ENCODE measurements around the gene MYO15B.
"Not testable (repeated sequence)": the region's sequence is repeated elsewhere in the genome, so short reads cannot be mapped to it uniquely, and the experiment has no call there.

MYO15B gene

DNA sequence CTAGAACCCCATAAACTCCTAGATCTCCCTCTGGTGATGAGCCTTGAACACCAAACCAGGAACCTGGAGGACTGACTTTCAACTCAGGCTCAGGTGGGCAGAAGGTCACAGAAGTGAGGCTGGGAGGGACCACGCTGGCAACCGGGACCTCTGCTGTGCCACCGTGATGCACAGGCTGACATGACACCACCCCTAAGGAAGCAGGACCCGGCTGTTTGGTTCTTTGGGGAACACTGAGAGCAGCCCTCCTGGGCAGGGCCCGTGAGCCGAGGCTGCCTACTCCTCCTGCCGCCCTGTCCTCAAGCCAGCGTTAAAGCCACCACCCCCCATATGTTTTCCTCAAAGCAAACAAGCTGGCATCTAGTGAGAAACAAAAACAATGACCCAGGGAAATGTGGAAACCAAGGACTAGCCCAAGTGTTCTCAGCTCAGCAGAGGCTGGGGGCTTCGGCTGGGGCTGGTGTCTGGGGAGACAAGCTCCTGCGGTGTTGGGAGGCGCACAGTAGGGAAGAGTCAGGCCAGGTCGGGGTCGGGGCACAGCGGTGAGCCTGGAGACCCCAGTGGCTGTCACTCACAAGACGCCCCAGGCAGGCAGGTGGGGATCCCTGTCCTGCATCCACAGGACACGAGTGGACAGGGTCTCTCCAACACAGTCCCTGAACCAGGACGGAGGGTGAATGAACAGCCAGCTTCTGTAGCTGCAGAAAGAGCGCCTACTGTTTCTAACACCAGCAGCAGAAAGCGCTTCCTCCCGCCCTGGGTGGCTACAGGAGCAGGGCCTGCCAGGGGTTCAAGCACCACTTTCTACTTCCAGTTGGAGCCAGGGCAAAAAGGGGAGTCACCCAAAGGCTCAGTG lies 47.4 kb downstream of the MYO15B start:
- H3K9me3 Mint-ChIP-seq = no peaks in the 10 kb centered on the region
- peaks cover 5% of the 10 kb centered on the region for H3K27me3 Mint-ChIP-seq
- intact Hi-C loops (cut with micrococcal nuclease) = no loop called here
- H3K27ac Mint-ChIP-seq = no peak overlapping the region
- H3K4me3 Mint-ChIP-seq = no peak overlapping the region
- H3K36me3 Mint-ChIP-seq (ENCODE audit: low read depth) = peaks cover 53% of the 10 kb centered on the region
- H3K4me1 Mint-ChIP-seq (ENCODE audit: low read depth) = peaks cover 14% of the 10 kb centered on the region

DNA sequence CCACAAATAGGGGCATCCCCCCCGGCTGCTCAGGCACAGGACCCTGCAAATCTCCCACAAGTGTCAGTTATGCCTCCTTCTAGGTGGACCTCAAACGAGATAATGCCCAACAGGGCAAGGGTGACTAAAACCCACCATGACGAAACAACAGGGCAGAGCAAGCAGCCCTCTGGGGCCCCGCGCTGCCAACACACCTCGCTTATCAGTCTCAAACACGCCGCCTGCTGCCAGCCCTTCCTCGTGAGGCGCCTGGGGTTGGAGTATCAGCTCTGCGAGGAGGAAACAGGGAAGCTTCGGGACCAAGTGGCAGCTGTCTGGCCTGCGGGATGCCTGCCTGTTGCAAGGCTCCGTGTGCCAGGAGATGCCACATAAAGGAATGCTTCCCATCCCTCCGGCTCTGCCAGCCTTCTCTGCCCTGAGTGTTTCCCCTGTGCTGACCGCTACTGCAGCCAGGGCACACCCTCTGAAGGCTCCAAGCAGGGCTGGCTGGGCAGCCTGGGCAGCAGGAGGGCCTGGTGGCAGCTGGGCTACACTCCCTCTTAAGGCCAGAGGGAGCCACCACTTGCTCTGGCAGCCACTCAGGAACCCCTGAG lies 48.1 kb downstream of the MYO15B start:
- Mint-ChIP-seq H3K27me3 (peaks cover 5% of the 10 kb centered on the region), H3K9me3 (no peaks in the 10 kb centered on the region), H3K36me3 (ENCODE audit: low read depth) (peaks cover 53% of the 10 kb centered on the region), H3K27ac (no peak overlapping the region), H3K4me3 (no peak overlapping the region), H3K4me1 (ENCODE audit: low read depth) (peaks cover 14% of the 10 kb centered on the region)
- intact Hi-C loops (cut with micrococcal nuclease) = no loop called here

DNA sequence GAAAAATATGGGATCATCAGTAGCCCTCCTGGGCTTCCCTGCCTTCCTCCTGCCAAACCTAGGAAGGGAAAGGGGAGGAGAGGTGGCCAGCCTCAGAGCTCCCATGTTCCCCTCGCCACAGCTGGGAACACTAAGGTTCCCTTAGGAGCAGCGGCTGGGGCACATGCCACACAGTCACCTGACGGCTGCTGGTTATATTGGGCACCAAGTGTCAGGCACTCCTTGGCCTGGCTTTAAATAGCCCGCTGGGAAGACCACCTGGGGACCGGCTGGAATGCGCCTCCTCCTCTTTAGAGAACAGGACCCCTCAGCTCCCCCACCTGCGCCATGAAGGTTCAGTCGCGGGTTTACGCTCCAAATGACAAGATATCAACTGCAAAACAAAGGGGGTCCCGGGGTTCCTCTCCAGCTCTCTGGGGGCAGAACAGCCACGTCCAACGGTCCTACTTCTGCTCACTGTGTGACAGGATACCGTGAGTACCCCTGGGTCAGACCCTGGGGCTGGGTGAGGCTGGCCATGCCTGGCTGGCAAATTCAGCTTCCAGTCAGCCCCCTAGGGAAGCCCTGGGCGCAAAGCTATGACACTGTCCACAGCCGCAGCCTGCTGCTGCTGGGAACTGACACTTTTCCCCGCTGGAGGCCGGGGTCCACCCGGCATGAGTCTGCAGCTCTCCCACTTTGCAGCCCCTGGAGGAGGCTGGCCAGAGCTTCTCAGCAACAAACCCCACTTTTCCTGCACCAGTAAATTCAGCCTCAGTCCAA lies 49.0 kb downstream of the MYO15B start:
- Mint-ChIP-seq H3K27me3 (peaks cover 5% of the 10 kb centered on the region), H3K4me3 (no peak overlapping the region), H3K9me3 (no peaks in the 10 kb centered on the region), H3K4me1 (ENCODE audit: low read depth) (peaks cover 14% of the 10 kb centered on the region), H3K36me3 (ENCODE audit: low read depth) (peaks cover 49% of the 10 kb centered on the region), H3K27ac (no peak overlapping the region)
- intact Hi-C loops (cut with micrococcal nuclease) = no loop called here

DNA sequence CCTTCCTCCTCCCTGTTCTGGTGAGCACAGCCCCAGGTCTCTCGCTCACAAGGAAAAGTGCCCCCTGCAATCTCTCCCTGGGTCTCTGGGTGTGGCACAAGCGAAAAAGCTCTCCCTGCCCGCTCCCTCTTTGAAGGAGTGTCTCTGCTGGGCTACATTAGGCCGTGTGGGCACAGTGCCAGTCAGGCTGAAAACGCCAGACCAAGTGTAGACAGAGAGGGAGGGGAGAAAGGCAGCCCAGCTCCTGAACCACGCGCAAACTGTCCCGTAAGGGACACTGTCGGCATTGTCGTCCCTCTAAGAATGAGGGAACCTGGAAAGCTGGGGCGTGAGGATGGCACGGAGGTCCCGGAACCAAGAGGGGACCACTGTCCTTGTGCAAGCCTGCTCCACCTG lies 49.5 kb downstream of the MYO15B start:
- H3K27ac Mint-ChIP-seq = no peak overlapping the region
- peaks cover 54% of the 10 kb centered on the region for H3K36me3 Mint-ChIP-seq (ENCODE audit: low read depth)
- intact Hi-C loops (cut with micrococcal nuclease) = no loop called here
- H3K27me3 Mint-ChIP-seq = peaks cover 5% of the 10 kb centered on the region
- H3K4me1 Mint-ChIP-seq (ENCODE audit: low read depth) = peaks cover 17% of the 10 kb centered on the region
- H3K4me3 Mint-ChIP-seq = no peak overlapping the region
- H3K9me3 Mint-ChIP-seq = no peaks in the 10 kb centered on the region

DNA sequence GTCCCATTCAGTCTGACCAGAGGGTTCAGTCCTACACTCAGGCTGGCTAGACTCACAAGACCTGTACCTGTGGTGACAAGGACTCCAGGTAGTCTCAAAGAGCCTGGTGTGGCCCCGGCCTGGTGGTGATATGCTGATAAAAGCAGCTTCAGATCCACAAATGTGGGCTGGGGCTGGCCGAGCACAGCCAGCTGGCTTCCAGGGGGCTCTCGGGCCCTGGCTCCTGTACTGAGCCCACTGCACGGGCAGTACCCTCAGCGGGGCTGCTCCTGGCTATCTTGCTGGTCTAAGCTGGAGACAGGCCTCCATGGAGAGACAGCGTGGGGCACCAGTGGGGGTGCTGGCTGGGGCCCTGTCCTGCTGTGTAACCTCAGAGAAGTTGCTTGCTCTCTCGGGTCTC lies 50.0 kb downstream of the MYO15B start:
- Mint-ChIP-seq H3K4me3 (no peak overlapping the region), H3K9me3 (no peaks in the 10 kb centered on the region), H3K27ac (no peak overlapping the region), H3K27me3 (peaks cover 5% of the 10 kb centered on the region), H3K4me1 (ENCODE audit: low read depth) (peaks cover 21% of the 10 kb centered on the region), H3K36me3 (ENCODE audit: low read depth) (peaks cover 55% of the 10 kb centered on the region)
- intact Hi-C loops (cut with micrococcal nuclease) = no loop called here

DNA sequence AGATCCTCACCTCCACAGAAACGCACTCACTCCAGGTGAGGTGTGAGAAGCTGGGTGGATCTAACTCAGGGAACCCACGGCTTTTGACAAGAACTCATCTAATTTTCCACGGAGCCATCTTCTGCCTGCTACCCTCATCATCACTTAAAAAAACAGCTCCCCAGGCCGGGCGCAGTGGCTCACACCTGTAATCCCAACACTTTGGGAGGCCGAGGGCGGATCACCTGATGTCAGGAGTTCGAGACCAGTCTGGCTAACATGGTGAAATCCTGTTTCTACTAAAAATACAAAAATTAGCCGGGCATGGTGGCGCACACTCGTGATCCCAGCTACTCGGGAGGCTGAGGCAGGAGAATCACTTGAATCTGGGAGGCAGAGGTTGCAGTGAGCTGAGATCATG lies 50.4 kb downstream of the MYO15B start:
- H3K4me3 Mint-ChIP-seq; H3K27ac Mint-ChIP-seq; intact Hi-C loops (cut with micrococcal nuclease); H3K27me3 Mint-ChIP-seq; H3K9me3 Mint-ChIP-seq: not testable (repeated sequence)
- Mint-ChIP-seq H3K4me1 (ENCODE audit: low read depth) (peaks cover 24% of the 10 kb centered on the region), H3K36me3 (ENCODE audit: low read depth) (peaks cover 55% of the 10 kb centered on the region)

DNA sequence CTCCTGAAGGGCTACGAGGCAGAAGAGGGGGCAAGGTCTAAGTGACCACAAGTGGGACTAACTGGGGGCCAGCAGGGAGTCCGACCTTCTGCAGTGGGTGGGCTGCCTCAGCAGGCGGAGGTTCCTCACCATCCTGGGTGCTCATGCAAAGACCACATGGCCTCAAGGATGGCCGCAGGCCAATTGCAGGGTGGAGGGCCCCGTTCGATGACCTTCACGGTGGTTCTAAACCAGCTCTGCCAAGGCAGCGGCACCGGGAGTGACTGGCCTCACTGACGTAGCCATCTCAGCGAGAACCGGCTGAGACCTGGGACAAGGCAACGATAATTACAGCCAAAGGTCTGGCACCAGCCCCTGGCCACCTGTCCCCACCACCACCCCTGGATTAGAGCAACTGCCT lies 51.3 kb downstream of the MYO15B start:
- Mint-ChIP-seq H3K9me3 (no peaks in the 10 kb centered on the region), H3K27ac (no peak overlapping the region), H3K36me3 (ENCODE audit: low read depth) (peaks cover 64% of the 10 kb centered on the region), H3K4me1 (ENCODE audit: low read depth) (peaks cover 15% of the 10 kb centered on the region), H3K27me3 (peaks cover 4% of the 10 kb centered on the region), H3K4me3 (no peak overlapping the region)
- intact Hi-C loops (cut with micrococcal nuclease) = no loop called here

DNA sequence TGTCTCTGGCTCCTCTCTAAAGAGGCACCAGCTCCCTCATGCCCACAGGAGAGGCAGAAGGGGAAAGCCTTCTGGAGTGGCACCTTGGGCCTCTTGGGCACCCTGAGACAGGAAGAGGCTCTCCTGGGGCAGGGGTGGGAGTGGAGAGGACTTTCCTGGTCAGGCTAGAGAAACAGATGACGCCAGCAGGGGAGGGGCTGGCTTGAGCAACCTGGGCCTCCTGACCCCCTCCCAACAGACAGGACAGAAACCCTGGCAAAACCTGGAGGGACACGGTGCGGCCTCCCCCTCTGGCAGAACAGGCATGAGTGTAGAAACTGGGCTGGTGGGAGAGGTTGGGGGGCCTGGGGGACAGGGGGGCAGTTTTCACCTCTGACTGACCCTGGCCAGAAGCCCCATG lies 51.7 kb downstream of the MYO15B start:
- intact Hi-C loops (cut with micrococcal nuclease) = no loop called here
- peaks cover 66% of the 10 kb centered on the region for H3K36me3 Mint-ChIP-seq (ENCODE audit: low read depth)
- peaks cover 1% of the 10 kb centered on the region for H3K27me3 Mint-ChIP-seq
- H3K9me3 Mint-ChIP-seq = no peaks in the 10 kb centered on the region
- peaks cover 12% of the 10 kb centered on the region for H3K4me1 Mint-ChIP-seq (ENCODE audit: low read depth)
- H3K4me3 Mint-ChIP-seq = no peak overlapping the region
- no peak overlapping the region for H3K27ac Mint-ChIP-seq

DNA sequence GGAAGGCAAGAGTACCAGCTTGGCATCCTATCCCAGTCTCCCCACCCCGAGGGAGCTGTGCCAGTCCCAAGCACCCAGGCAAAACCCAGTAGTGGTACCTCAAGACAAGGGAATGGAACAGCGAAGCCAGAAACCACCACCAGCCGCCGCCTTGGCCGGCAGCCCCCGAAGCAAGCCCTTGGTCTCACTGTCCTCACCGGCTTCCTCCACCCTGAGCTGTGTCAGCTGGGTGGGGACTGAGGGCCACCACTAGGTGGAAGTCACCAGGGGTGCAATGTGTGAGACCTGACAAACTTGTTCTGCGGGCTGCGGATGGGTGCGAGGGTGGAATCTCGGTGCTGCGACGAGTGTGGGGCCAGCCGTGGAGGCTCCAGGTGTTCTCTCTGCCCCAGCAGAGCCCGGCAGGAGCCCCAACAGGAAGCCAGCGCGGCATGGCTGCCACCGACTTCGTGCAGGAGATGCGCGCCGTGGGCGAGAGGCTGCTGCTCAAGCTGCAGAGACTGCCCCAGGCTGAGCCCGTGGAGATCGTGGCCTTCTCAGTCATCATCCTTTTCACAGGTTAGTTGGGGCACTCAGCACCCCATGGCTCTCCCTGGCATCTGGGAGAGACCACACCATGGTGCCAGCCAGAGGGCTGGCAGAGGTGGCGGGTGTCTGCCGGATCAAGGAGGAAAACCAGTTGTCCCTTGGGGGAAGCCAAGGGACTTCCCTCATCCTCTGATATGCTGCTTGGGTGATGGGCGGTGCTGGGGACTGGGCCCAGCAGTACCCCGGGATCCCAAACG lies 52.4 kb downstream of the MYO15B start:
- no peak overlapping the region for H3K4me3 Mint-ChIP-seq
- intact Hi-C loops (cut with micrococcal nuclease) = no loop called here
- peaks cover 66% of the 10 kb centered on the region for H3K36me3 Mint-ChIP-seq (ENCODE audit: low read depth)
- peaks cover 12% of the 10 kb centered on the region for H3K4me1 Mint-ChIP-seq (ENCODE audit: low read depth)
- H3K27me3 Mint-ChIP-seq = peaks cover 1% of the 10 kb centered on the region
- no peak overlapping the region for H3K27ac Mint-ChIP-seq
- no peaks in the 10 kb centered on the region for H3K9me3 Mint-ChIP-seq

DNA sequence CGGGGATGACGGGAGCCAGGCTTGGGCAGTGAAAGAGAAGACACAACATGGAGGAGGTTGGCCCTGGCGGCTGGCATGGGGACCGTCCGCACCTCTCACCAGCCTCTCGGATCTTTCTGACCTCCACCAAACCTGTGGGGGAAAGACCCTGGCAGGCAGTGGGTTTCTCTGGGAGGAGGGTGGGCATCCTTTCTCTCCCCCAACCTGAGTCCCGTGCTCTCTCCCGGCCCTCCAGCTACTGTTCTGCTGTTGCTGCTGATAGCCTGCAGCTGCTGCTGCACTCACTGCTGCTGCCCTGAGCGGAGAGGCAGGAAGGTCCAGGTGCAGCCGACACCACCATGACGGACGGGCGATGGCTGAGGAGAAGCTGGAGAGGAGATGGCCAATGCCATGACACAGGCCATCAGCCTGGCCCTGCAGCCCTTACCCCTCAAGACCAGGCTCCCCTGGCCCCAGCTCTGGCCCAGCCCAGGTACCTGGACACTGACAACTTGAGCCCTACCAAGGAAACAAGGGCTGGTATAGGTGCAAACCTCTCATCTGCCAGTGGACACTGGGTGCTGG lies 53.0 kb downstream of the MYO15B start:
- intact Hi-C loops (cut with micrococcal nuclease) = no loop called here
- Mint-ChIP-seq H3K27ac (no peak overlapping the region), H3K9me3 (no peaks in the 10 kb centered on the region), H3K27me3 (peaks cover 1% of the 10 kb centered on the region), H3K4me3 (no peak overlapping the region), H3K36me3 (ENCODE audit: low read depth) (peaks cover 66% of the 10 kb centered on the region), H3K4me1 (ENCODE audit: low read depth) (peaks cover 15% of the 10 kb centered on the region)

DNA sequence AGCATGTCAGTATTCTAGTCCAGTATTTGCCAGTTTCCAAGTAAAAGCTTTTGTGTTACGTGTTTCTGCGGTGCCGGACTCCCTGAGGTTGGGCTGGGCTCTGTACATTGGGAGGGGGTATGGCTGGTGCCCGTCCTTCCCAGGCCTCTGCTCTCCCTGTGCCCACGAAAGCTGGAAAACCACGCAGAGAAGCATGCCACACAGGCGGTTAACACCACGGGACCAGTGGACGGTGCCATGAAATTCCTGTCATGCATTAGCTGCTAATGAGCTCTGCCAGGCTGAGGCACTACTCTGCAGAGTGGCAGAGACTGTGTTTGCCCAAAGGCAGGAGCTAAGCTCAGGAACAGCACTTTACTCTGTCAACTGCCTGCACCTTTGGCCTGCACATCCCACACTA lies 53.7 kb downstream of the MYO15B start:
- peaks cover 22% of the 10 kb centered on the region for H3K4me1 Mint-ChIP-seq (ENCODE audit: low read depth)
- peaks cover 61% of the 10 kb centered on the region for H3K36me3 Mint-ChIP-seq (ENCODE audit: low read depth)
- H3K9me3 Mint-ChIP-seq = no peaks in the 10 kb centered on the region
- H3K27ac Mint-ChIP-seq = no peak overlapping the region
- intact Hi-C loops (cut with micrococcal nuclease) = no loop called here
- H3K27me3 Mint-ChIP-seq = no peaks in the 10 kb centered on the region
- no peak overlapping the region for H3K4me3 Mint-ChIP-seq

DNA sequence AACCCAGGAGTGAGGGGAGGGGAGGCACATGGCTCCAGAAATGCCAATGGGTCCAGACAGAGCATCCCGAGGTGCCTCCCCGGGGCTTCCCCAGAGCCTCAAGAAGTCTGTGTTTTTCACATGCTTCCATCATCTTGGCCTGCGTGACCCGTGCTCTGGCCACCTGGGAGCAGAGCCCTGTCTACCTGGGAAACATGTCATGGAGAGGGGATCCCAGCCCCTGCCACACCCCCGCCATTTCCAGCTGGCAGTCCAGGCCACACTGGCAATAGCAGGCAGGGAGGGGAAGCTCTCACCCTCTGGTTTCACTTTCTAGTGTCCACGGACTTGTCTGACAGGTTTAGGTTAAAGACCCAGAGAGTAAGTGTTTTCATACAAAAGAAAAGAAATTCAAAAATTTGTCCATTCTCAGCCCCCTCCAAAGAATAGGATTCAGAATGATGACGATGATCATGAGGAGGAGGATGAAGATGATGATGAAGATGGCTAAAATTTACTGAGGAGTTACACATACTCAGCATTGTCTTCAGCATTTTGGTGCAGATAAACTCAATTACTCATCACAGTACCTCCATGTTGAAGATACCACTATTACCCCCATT lies 54.7 kb downstream of the MYO15B start:
- Mint-ChIP-seq H3K4me3 (no peak overlapping the region), H3K27ac (no peak overlapping the region), H3K9me3 (no peaks in the 10 kb centered on the region), H3K4me1 (ENCODE audit: low read depth) (peaks cover 28% of the 10 kb centered on the region), H3K27me3 (no peaks in the 10 kb centered on the region), H3K36me3 (ENCODE audit: low read depth) (peaks cover 52% of the 10 kb centered on the region)
- intact Hi-C loops (cut with micrococcal nuclease) = no loop called here

All from dendritic cell treated with granulocyte-macrophage colony-stimulating factor and Interleukin-4, amounts not matched to agents 40 ng/mL and 50 ng/mL, for 4 days (primary cell).